Activated CD4-positive, CD25-positive, alpha-beta regulatory T cell (primary cell): ENCODE data around the gene CIITA.
"Not testable (repeated sequence)": the region's sequence is repeated elsewhere in the genome, so short reads cannot be mapped to it uniquely, and the experiment has no call there.

Experiments used
- DNase-seq, 4 experiments: peaks; one replicate each; lab custom pipeline; 2025; lab: John Stamatoyannopoulos, UW

The CIITA gene

GRCh38 chr16:10918294-10919002, 41.4 kb downstream of the CIITA start:
- DNase-seq, result peak; percentile 54 to 87 (median 62)

DNA sequence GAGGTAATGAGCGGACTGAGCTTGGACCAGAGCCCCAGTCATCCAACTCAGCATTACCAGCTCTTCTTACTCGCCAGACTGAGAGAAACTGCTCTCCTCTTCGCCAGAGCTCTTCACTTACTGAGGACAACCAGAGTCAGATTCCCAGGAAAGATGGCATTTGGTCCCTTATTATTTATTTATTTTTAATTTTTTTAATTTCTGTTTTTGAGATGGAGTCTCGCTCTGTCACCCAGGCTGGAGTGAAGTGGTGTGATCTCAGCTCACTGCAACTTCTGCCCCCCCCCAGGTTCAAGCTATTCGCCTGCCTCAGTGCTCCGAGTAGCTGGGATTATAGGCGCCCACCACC, 42.0 kb downstream of the CIITA start:
- no peak for DNase-seq

DNA sequence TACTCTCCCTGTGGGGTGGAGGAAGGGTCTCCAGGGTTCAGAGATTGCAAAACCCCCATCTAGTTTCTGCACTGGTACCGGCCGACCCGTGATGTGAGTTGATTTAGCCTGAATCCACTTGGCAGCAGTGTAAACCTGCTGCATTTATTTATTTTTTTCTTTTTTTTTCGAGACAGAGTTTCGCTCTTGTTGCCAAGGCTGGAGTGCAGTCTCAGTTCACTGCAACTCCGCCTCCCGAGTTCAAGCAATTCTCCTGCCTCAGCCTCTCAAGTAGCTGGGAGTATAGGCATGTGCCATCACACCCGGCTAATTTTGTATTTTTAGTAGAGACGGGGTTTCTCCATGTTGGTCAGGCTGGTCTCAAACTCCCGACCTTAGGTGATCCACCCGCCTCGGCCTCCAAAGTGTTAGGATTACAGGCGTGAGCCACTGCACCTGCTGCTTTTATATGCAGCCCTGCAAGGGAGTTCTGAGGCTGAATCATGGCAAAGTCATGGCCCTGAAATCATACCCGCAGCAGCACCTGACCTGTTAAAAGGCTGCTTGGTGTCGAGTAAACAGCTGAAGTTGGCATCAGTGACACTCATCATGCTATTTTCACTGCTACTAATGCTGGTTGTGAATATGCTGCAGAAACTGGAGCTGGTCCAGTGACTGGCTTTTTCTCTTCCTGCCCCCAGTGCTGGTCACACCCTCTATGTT, 43.9 kb downstream of the CIITA start:
- no peak for DNase-seq

GRCh38 chr16:10921536-10922327, 44.7 kb downstream of the CIITA start:
- DNase-seq, result no peak

- no peak for DNase-seq
Measured at GRCh38 chr16:10922328-10923145, 45.5 kb downstream of the CIITA start.

- DNase-seq, result no peak
Measured at GRCh38 chr16:10923146-10923649, 46.2 kb downstream of the CIITA start.

DNA sequence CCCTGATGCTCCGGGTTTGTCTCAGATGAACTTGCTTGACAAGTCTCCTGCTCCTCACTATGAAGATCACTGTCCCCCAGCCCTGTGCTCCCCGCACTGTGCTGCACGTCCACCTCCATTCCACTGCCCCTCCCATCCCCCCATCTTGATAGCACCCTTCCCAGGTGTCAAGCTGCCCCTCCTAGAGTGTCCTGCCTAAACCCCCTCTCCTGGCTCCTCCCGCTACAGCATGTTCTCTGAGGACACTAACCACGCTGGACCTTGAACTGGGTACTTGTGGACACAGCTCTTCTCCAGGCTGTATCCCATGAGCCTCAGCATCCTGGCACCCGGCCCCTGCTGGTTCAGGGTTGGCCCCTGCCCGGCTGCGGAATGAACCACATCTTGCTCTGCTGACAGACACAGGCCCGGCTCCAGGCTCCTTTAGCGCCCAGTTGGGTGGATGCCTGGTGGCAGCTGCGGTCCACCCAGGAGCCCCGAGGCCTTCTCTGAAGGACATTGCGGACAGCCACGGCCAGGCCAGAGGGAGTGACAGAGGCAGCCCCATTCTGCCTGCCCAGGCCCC, 46.7 kb downstream of the CIITA start:
- no peak for DNase-seq

DNA sequence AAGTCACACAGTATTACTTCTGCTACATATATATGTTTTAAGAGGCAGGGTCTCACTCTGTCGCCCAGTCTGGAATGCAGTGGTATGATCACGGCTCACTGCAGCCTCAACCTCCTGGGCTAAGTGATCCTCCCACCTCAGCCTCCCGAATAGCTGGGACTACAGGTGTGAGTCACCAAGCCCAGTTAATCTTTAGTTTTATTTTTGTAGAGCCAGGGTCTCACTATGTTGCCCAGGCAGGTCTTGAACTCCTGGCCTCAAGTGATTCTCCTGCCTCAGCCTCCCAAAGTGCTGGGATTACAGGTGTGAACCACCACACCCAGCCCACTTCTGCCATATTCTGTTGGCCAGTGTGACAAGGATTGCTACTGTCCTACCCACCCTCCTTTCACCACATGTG, 48.3 kb downstream of the CIITA start:
- not testable (repeated sequence) for DNase-seq

DNA sequence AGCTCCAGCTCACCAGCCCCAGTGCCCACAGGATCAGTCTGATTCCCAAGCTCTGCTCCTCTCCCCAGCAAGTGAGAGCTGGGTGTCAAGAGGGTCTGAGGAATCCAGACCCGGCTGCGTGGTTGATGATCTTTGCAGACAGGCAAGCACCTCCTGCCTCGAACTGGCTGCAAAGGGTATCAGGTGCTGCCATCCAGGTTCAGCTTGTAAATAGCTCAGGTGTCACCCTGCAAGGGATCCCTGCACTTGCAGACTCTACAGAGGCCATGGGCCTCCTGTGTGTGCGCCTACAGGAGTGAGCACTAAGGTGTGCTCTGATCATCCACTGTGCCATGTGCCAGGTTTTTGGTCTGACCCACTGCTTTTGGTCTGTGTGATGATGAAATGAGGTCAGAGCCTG, 49.1 kb downstream of the CIITA start:
- no peak for DNase-seq

GRCh38 chr16:10926867-10927266, 49.9 kb downstream of the CIITA start:
- no peak for DNase-seq

- no peak for DNase-seq
Measured at GRCh38 chr16:10927497-10928112, 50.6 kb downstream of the CIITA start.

GRCh38 chr16:10929097-10929496, 52.1 kb downstream of the CIITA start:
- not testable (repeated sequence) for DNase-seq

DNA sequence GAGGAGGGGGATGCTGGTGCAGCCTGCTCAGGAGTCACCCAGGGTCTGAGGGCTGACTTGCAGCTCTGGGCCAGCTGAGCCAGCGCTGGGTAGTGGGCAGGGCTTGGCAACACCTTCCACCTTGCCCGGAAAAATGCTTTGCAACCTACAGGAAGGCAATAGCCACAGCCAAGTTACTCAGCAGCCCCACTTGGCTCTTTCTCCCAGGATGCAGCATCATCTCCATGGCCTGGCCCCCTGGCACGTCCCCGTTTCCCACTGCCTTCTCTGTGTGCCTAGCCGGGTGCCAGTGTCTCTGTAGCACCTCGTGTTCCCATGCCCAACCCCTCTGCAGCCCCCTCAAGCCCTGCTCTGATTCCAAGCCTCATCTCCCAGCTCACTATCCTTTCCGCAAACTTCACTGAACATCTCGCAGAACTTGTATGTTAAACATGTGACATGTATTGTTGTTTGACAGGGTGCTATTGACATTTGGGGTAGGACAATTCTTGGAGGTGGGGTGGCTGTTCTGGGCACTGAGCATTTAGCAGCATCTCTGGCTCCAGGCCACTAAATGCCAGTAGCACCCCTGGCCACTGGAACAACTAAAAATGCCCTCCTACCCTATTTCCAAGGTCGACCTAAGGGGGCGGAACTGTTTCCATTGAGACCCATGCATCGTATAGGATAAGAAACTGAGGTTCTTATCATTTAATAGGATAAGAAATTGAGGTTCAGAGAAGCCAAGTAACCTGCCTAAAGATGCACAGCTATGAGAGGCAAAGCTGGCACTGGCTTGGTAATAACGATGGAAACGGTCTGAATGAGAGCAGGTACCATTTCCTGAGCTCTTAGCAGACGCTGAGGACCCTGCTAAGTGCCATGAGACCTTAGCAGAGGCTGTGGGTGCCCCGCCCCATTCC, 53.1 kb downstream of the CIITA start:
- DNase-seq, result no peak

- no peak for DNase-seq
Measured at GRCh38 chr16:10930755-10931093, 53.7 kb downstream of the CIITA start.

DNA sequence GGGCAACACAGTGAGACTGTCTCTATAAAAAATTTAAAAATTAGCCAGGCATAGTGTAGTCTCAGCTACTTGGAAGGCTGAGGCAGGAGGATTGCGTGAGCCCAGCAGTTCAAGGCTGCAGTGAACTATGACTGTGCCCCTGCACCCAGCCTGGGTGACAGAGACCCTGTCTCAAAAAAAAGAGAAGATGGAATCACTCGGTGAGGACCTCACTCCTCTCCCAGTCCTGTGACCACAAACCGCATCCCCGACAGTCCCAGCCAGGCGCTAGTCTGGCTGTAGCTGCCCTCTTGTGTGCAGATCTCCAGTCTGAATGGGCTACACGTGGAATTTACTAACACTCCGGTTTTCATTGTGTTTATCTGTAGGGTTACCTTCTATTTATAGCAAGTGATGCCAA, 54.1 kb downstream of the CIITA start:
- DNase-seq, result no peak

- DNase-seq, result no peak
Measured at GRCh38 chr16:10931977-10932632, 55.1 kb downstream of the CIITA start.

DNA sequence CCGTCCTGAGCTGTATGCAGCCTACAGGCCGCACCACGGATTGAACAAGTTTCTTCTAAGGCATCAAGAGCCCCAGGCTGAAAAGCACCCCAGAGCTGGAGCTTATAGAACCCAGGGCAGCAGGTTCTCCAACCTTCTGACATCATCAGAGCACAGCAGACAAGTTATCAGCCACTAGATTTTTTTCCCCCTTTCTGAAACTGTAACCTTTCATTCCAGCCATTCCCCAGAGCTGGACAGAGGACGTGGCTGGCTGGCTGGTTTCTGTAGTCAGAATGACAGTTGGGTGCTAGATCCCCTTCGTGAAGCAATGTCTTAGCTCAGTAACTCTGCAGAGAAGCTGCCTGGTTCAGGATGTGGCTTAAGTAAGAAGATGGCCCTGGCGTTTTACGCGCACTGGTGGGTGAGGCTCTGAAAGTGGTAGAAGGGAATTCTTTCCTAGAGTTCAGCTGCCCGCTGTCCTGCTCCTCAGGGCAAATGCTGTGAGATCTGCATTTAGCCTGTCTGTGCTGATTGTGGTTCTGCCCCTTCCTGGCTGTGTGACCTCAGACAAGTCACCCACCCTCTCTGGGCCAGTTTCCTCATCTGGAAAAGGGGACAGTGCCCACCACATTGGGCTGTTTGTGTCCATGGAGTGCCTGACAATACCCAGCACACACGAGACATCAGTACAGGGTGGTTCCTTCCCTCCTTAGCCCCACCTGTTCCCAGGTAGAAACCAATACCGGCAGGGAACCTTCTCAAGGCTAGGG, 56.1 kb downstream of the CIITA start:
- DNase-seq, result no peak

- no peak for DNase-seq
Measured at GRCh38 chr16:10933865-10934264, 56.9 kb downstream of the CIITA start.
